NCI-H69 (cell line): ENCODE measurements around the gene HIPK2.
A peak's percentile ranks its signal among the peaks of the same experiment; 100 is the strongest.

Experiments
- DNase-seq: peaks from one replicate; lab custom pipeline; 2025; lab: John Stamatoyannopoulos, UW

Gene HIPK2

DNA sequence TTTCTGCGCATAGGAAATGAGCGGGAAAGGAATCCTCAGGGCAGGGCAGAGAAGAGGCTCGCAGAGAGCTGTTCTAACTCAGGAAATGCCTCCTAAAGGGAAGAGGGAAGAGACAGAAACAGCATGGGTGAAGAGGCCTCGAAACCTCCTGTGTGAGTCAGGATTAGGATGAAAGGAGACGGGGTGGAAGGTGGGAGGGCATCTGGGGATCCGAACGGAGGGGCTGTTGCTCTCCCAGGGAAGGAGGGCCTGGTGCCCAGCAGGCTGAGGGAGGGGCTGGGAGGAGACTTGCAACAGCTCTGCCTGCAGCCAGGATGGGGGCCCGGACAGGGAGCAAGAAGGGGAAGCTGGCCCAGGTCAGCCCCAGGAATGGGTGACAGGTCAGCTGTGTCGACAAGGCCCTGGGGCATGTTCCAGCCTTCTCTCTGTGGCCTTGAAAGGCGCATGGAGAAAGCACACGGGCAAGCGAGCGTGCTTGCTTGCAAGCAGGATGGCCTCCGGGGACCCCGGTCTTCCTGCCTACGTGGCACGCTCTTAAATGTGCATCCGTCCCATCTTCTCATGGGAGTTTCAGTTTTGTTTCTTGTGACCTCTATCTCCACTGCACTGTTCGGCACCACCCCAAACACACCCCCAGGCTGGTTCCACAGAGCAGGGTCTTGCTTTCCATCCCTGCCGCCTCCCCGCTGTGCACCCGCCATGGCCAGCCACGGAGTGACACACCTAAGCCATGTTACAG lies 63.5 kb downstream of the HIPK2 start:
- DNase-seq = no peak

- DNase-seq = no peak
Measured at GRCh38 chr7:139713526-139714162, 64.2 kb downstream of the HIPK2 start.

GRCh38 chr7:139713061-139713460 lies 64.7 kb downstream of the HIPK2 start:
- no peak for DNase-seq

GRCh38 chr7:139711991-139712743 lies 65.6 kb downstream of the HIPK2 start:
- DNase-seq = no peak

- DNase-seq = no peak
Measured at GRCh38 chr7:139710036-139710435, 67.8 kb downstream of the HIPK2 start.

DNA sequence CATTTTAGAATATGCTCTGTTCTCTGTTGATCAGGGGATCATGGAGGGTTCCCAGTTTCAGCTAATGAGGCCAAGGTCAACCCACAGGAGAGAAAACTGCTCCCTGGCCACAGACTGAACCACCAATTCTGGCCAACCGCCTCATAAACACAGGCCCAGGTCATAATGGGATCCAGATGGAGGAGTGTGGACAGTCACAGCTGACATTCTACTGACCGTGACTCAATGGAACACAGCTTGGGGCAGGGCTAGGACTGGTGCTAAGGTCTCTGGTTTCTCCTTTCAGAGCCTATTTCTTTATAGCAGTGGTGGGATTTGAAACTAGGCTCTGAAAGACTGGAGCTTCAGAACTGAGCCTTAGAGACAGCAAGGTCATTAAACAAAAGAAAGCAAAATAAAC lies 68.3 kb downstream of the HIPK2 start:
- no peak for DNase-seq

DNA sequence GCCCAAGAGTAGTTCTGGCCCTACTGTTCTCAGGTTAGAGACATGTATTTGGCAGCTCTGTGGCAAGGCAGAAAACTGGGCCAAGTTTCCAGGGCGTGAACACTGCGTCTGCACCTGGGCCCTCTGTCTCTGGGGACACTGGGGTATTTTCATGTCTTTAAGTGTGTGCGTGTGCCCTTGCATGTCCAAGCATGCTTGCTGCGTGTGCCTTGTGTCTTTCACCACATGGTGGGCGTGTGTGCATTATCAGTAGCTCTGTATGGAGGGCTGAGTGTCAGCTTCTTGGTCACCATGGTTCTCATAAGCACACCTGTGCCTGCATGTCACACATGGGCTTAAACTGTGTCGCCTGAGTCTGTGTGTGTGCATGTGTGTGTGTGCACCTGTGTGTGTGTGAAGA lies 69.3 kb downstream of the HIPK2 start:
- DNase-seq = peak; percentile 34

- DNase-seq = no peak
Measured at GRCh38 chr7:139706837-139707236, 71.0 kb downstream of the HIPK2 start.

DNA sequence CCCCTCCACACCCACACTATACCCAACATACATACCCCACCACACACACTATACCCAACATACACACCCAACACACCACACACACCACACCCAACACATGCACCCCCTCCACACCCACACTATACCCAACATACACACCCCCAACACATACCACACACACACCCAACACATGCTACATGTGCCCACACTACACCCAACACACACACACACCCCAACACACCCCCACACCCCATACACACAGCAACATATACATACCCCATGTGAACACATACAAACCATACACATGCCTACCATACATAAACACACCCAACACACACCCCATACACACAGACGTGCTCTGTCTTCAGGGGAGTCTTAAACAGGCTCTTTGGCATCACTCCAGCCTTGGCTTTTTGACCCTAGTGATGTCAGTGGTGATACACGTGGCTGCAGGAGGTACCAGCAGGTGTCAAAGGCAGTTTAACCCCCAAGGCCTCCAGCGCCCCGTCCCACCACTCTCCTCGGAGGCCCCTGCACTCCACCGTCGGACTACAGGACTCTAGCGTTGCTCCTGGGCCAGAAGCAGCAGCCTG lies 73.4 kb downstream of the HIPK2 start:
- no peak for DNase-seq

DNA sequence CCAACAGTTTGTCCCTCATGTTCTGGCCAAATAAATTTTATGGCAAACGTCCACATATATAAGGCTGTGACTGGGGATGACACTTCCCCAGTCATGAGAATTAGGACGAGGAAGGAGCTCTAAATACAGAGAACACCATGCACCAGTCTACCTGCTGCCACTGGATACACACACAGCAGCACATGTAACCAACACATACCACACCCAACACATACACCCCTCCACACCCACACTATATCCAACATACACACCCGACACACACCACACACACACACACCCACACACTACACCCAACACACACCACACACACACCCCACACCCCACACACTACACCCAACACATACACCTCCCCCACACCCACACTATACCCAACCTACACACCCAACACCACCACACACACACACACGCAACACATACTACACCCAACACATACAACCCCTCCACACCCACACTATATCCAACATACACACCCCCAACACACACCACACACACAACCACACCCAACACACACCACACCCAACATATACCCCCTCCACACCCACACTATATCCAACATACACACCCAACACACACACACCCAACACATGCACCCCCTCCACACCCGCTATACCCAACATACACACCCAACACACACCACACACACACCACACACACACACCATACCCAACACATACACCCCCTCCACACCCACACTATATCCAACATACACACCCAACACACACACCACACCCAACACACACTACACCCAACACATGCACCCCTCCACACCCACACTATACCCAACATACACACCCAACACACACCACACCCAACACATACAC lies 74.1 kb downstream of the HIPK2 start:
- no peak for DNase-seq

DNA sequence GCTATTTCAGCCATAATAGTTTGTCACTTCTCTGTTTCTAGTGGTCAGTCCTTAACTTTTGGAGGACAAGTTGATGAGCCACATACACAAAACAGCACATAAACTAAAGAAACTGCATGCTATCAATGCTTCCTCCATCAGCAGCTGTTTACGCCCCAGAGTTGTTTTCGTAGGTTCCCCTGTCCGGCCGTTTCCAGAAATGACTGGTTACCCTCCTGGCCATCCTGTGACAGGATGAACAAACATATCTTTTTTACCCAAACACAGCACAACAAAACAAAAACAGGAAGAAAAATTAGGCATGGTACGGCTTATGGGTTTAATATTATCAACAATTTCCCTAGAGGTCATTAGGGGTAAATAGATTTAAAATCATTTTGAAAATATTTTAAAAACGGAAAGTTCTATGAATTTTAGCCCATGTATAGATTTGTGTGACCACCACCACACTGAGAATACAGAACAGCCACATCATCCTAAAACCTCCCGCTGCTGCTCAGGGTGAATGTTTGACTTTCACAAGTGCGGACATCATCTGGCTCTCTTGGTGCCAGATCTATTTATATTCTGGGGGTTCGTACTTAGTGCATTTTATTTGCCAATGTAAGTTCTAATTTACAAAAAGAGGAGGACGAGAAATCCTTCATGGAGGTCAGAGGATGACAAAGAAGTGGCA lies 74.8 kb downstream of the HIPK2 start:
- no peak for DNase-seq

DNA sequence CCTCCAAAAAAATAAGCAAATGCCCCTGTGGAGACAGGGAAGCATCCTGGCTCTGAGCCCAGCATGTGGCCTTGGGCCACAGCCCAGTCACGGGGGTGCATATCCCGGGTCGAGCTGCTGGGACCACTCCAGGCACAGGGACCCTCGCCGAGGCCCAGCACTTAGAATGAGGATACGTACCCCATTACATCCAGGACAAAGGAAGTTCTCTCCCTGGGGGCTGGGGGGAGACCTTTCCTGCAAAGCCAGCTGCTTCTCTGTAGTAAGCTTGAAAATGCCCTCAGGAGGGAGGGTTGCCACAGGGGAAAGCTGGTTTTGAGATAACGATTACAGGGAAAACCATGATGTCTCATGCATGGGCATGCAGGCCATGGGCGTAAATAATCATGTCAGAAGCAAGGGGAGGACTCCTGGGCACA lies 75.5 kb downstream of the HIPK2 start:
- DNase-seq = peak; percentile 45

DNA sequence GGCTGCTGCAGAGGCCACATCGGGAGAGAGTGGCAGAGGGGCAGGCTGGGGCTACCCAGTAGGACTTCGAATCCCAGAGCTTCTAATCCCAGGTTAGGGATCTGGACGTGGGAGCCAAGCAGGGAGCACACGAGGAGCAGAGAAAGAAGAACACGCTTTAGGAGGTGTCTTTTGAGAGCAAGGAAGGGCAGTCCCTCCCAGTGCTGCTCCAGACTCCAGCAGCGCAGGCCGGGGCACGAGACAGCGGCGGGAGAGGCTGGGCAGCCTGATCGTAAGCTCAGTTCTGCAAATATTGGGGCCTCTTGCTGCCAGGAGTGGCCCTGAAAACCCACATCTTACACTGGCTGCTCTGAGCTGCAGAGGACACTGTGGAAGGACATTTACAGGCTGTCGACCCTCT lies 75.9 kb downstream of the HIPK2 start:
- DNase-seq = no peak

GRCh38 chr7:139700505-139701235 lies 77.1 kb downstream of the HIPK2 start:
- no peak for DNase-seq

DNA sequence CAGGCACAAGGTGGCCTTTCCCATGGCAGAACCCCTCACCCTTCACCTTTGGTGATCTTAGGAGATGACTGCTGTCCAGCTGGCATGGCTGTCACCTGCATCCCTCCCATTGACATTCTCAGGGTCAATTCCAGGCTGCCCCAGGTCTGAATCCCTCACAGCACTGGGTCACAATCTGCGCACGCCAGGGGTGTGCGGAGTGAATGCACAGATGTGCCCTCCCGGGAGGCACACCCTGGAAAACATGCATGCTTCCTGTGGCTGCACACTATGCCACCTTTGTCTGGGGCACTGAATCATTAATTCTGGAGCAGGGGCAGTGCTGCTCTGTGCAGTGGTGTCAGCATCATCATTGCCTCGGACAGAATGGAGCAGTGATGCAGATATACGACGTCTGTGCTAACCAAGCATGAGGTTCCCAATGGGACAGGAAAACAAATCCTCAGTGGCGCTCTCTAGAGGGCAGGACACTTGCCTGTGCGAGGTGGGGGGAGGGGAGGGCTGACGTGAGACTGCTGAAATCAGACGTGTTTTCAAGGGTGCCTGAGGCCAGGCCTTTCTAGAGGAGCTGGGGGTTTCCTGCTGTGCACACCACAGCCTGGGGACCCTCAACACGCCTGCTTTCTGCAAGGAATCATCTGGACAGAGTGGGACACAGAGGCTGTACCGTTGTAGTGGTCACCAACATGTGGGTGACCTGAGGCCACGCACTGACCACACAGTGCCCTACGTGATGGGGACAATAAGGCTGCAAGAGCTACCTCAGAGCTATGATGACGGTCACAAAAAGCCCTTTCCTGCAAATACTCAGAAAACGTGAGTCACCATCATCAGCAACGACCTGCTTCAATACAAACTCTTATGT lies 77.9 kb downstream of the HIPK2 start:
- peak; percentile 18 for DNase-seq

DNA sequence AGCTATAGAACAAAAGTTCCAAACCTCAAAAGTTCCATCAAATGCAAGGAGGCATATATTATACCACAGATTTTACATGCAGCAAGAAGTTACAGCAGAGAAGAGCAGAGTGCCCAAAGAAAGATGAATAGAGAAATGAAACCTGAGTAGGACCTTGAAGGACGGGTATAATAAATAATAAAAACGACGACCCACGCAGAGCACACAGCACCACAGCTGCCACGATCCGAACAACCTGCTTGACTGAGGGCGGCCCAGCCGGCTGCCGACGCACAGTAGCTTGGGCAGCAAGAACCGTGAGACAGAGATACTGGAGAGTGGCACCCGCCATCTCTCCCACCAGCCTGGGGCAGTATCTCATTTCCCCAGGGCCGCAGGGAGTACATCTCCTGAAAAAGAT lies 79.0 kb downstream of the HIPK2 start:
- DNase-seq = no peak

DNA sequence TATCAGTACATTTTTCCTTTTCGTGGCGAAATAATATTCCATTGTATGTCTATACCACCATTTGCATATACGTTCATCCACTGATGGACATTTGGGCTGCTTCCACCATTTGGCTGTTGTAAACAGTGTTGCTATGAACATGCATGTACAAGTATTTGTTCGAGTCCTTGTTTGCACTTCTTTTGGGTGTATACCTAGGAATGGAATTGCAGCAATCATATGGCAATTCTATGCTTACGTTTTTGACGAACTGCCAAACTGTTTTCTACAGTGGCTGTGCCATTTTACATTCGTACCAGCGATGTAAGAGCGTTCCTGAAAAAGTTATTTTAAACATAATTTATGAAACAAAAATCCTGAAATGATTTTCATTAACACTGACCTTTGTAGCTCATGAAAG lies 79.5 kb downstream of the HIPK2 start:
- DNase-seq = no peak

DNA sequence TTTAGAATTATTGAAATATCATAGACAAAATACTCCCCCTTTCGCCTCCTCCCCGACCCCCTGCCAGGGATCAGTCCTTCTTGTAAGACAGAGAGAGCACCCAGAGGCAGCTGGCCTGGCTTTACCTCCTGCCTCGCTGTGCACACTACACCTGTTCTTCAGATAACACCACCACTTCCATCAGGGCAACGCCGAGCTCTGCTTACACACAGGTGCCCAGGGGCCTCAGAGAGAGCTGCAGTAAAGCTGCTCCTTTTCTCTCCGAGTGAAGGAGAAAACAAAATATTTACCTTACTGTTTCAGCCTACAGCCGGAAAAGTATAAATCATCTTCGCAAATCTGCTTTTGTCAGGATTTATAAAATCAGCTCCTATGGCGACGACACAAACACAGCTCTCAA lies 80.7 kb downstream of the HIPK2 start:
- peak; percentile 28 for DNase-seq

GRCh38 chr7:139696552-139696951 lies 81.2 kb downstream of the HIPK2 start:
- DNase-seq = no peak

- DNase-seq = no peak
Measured at GRCh38 chr7:139695588-139695987, 82.2 kb downstream of the HIPK2 start.
